ENCODE results near the gene FOSB.
A peak's percentile ranks its signal among the peaks of the same experiment; 100 is the strongest.

Gene FOSB

GRCh38 chr19:45485305-45486077, 17.7 kb downstream of the FOSB start:
- peak; percentile 96 for DNase-seq

GRCh38 chr19:45488708-45489107, 20.9 kb downstream of the FOSB start:
- DNase-seq: no peak

- DNase-seq: no peak
Measured at GRCh38 chr19:45489216-45489855, 21.5 kb downstream of the FOSB start.

- no peak for DNase-seq
Measured at GRCh38 chr19:45492137-45492626, 24.4 kb downstream of the FOSB start.

- DNase-seq: no peak
Measured at GRCh38 chr19:45492627-45493470, 25.1 kb downstream of the FOSB start.

GRCh38 chr19:45494261-45494916, 26.6 kb downstream of the FOSB start:
- no peak for DNase-seq

GRCh38 chr19:45495178-45495577, 27.4 kb downstream of the FOSB start:
- DNase-seq: no peak

GRCh38 chr19:45496349-45496953, 28.7 kb downstream of the FOSB start:
- peak; percentile 54 for DNase-seq

- DNase-seq: no peak
Measured at GRCh38 chr19:45497791-45498190, 30.0 kb downstream of the FOSB start.

GRCh38 chr19:45498411-45499195, 30.8 kb downstream of the FOSB start, which contains the start of gene PPM1N:
PPM1N (plus strand) TSS chr19:45498443; CDS start chr19:45498473, 30 bp downstream.
- DNase-seq: peak; percentile 73

- DNase-seq: peak; percentile 78
Measured at GRCh38 chr19:45499196-45500180, 31.7 kb downstream of the FOSB start.

GRCh38 chr19:45500918-45501729, 33.3 kb downstream of the FOSB start:
- DNase-seq: no peak

GRCh38 chr19:45501730-45502014, 33.9 kb downstream of the FOSB start:
- DNase-seq: no peak

GRCh38 chr19:45502111-45502510, 34.3 kb downstream of the FOSB start:
- no peak for DNase-seq

GRCh38 chr19:45503909-45504308, 36.1 kb downstream of the FOSB start:
- DNase-seq: no peak

- no peak for DNase-seq
Measured at GRCh38 chr19:45505151-45505995, 37.6 kb downstream of the FOSB start.

GRCh38 chr19:45505996-45506245, 38.1 kb downstream of the FOSB start:
- no peak for DNase-seq

- DNase-seq: peak; percentile 95
Measured at GRCh38 chr19:45506246-45506988, 38.6 kb downstream of the FOSB start.
